Activated T-helper 2 cell treated with anti-CD3 and anti-CD28 coated beads, Interferon-gamma antibody, Interleukin-2, Interleukin-4, amounts not matched to agents 10 μg/mL and 5 μg/mL and 100 μg/mL, durations not matched to agents 14 hours and 24 hours and 36 hours (primary cell): ENCODE measurements around the gene LMTK2. TPM values are rescaled to one million over a fixed set of nuclear protein-coding genes. Genes with fewer than 3 reads are reported as not detected.

Source experiments
- DNase-seq: peaks from one replicate; pipeline ENCODE4 v3.0.0; 2021; ENCODE audit warnings: low spot score
- H3K27ac Mint-ChIP-seq: one replicate; pipeline ENCODE4 v1.8.0; 2021; ENCODE audit warnings: mixed read lengths
- H3K27me3 Mint-ChIP-seq: one replicate; pipeline ENCODE4 v1.8.0; 2021; ENCODE audit warnings: low read depth, mixed read lengths
- H3K36me3 Mint-ChIP-seq: one replicate; pipeline ENCODE4 v1.8.0; 2021; ENCODE audit warnings: low read depth, mixed read lengths
- H3K4me1 Mint-ChIP-seq: one replicate; pipeline ENCODE4 v1.8.0; 2021; ENCODE audit warnings: low read depth, mixed read lengths
- H3K4me3 Mint-ChIP-seq: one replicate; pipeline ENCODE4 v1.8.0; 2021; ENCODE audit warnings: low read depth, mild to moderate bottlenecking, moderate library complexity, mixed read lengths
- H3K9me3 Mint-ChIP-seq: one replicate; pipeline ENCODE4 v1.8.0; 2021; ENCODE audit warnings: mixed read lengths
- intact Hi-C: fragments of 100-400 bp; cut with micrococcal nuclease; formaldehyde crosslinking; loops from one replicate; pipeline ENCODE4 v1.15.1; 2023
- total RNA-seq: library from RNA; stranded (reverse); gene quantifications from 2 replicates; pipeline ENCODE4 v1.2.3, GENCODE V29; 2022

Gene LMTK2
- total RNA-seq, 1 donor from 2014 or later, result 14.7 TPM

DNA sequence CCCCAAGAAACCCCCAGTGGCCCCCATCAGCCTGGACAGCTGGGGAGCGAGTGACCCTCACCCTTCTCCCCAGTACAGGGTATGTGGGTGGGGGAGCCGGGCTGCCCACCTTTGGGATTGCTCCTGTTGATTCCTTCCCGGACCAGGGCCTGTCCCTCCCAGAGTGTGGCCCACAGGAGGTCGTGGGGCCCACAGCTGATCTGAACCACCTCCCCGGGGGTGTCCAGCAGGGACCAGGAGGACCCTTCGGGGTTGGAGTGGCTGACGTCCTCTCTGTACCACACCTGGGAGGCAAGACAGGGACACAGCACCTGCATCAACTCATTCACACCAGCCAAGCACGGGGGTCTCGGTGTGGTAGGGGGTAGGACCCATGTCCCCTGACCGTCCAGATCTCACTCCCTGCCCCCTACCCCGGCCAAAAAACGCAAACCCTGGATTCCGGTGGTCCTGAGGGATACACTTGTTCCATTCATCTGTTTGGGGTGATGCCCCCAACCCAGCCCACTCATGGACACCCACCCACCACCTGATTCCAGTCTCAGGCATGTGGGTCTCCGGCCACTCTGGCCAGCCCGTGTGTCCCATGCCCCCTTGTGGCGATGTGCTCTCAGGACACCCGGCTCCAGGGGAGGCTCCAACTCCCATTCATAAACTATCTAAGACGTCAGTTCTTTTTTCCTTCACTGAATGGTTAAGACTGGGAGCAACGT, 134.5 kb downstream of the LMTK2 start:
- no peak for DNase-seq
- Mint-ChIP-seq H3K36me3 (peaks cover 19% of the 10 kb centered on the region), H3K4me1 (no peaks in the 10 kb centered on the region), H3K27me3 (no peaks in the 10 kb centered on the region), H3K4me3 (no peak overlapping the region), H3K27ac (no peak overlapping the region), H3K9me3 (no peaks in the 10 kb centered on the region)
- intact Hi-C loops, result no loop called here

DNA sequence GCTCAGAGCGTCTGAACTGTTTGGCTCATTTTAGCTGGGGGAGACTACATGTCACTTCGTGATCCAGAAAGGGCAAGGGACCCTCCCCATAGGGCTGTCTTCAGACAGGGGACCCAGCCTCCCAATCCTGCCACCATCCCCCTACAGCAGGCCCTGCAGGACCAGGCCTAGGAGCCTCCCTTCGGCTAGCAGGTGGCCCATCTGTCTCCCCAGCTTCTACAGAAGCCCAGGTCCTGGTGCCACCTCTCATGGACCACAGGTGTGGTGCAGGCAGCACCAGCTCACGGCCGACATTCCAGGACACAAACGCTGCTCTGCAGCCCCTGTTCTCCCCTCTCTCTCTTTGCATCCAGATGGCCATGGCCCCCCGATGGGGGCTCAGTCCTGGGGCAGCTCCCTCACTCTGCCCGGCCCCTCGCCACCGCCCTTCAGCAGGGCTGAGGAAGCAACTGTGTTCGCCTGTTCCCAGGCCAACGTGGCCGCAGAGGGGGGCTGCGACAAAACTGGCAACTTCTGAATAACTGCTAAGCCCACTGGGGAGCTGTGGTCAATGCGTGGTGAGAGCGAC, 135.1 kb downstream of the LMTK2 start:
- H3K4me3 Mint-ChIP-seq, result no peak overlapping the region
- no peak overlapping the region for H3K27ac Mint-ChIP-seq
- peaks cover 19% of the 10 kb centered on the region for H3K36me3 Mint-ChIP-seq
- H3K27me3 Mint-ChIP-seq, result no peaks in the 10 kb centered on the region
- no peak for DNase-seq
- intact Hi-C loops, result no loop called here
- H3K4me1 Mint-ChIP-seq, result no peaks in the 10 kb centered on the region
- no peaks in the 10 kb centered on the region for H3K9me3 Mint-ChIP-seq

DNA sequence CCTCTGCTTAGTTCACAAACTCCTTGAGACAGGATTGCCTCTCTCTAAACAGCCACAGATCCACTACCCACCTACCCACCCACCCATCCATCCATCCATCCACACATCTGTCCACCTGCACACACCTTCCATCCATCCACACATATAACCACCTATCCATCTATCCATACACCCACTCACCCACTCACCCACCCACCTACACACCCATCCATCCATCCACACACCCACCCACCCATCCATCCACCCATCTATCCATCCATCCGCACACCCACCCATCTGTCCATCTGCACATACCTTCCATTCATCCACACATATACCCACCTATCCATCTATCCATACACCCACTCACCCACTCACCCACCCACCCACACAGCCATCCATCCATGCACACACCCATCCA, 135.7 kb downstream of the LMTK2 start:
- Mint-ChIP-seq H3K4me3 (no peak overlapping the region), H3K9me3 (no peaks in the 10 kb centered on the region), H3K36me3 (peaks cover 22% of the 10 kb centered on the region), H3K27me3 (no peaks in the 10 kb centered on the region), H3K27ac (no peak overlapping the region), H3K4me1 (no peaks in the 10 kb centered on the region)
- intact Hi-C loops, result no loop called here
- no peak for DNase-seq

DNA sequence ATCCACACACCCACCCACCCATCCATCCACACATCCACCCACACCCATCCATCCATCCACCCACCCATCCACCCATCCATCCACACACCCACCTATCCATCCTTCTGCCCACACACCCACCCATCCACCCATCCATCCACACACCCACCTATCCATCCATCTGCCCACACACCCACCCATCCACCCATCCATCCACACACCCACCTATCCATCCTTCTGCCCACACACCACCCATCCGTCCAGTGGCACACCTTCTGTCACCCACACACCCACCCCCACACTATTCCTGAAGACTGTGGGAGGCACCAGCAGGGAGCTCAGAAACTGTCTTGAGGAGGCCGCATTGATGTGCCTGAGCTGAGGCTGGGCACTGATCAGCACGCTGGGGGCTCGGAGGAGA, 136.3 kb downstream of the LMTK2 start:
- H3K36me3 Mint-ChIP-seq, result peaks cover 23% of the 10 kb centered on the region
- H3K9me3 Mint-ChIP-seq, result no peaks in the 10 kb centered on the region
- no peak for DNase-seq
- no peak overlapping the region for H3K27ac Mint-ChIP-seq
- intact Hi-C loops, result no loop called here
- peaks cover under 1% of the 10 kb centered on the region for H3K4me1 Mint-ChIP-seq
- no peak overlapping the region for H3K4me3 Mint-ChIP-seq
- H3K27me3 Mint-ChIP-seq, result no peaks in the 10 kb centered on the region

DNA sequence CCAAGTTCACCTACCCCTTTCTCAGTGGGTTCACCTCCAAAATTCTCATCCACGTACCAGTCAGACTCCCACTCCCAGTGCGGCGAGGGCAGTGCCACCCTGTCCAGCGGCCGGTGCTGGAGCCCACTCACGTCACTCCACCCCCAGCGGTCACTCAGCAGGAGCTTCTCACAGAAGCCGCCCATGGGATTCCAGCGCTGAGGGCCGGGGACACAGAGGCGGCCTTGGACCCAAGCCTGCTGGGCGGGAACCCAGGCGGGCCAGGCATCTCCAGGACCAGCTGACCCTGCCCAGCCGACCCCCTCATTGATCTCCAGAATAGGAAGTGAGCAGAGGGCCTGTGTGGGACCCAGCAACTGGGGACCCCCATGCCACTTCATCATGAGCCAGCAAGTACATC, 138.2 kb downstream of the LMTK2 start:
- Mint-ChIP-seq H3K4me3 (no peak overlapping the region), H3K9me3 (no peaks in the 10 kb centered on the region), H3K36me3 (peaks cover 30% of the 10 kb centered on the region), H3K27me3 (no peaks in the 10 kb centered on the region), H3K27ac (no peak overlapping the region), H3K4me1 (peaks cover 10% of the 10 kb centered on the region)
- DNase-seq, result no peak
- intact Hi-C loops, result no loop called here

DNA sequence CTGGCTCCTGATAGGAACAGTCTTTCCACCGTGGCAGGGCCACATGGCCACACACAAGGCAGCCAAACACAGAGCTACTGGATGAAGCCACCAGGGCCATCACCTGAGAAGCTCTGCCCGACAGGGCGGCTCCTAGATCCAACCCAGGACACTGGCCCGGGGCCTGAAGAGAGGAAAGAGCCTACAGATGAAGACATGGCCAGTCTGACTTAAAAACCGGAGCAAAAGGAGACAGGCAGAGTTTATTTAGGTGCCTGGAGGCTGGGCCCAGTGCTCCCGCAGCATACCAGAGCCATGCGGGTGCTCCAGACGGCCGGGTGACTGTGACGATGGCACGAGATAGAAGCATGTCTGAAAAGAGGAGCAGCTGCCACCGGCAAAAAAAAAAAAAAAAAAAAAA, 141.5 kb downstream of the LMTK2 start:
- H3K27me3 Mint-ChIP-seq, result no peaks in the 10 kb centered on the region
- H3K9me3 Mint-ChIP-seq, result no peaks in the 10 kb centered on the region
- H3K4me3 Mint-ChIP-seq, result no peak overlapping the region
- intact Hi-C loops, result no loop called here
- no peak for DNase-seq
- peak overlapping the region; percentile 22 for H3K27ac Mint-ChIP-seq
- peaks cover 25% of the 10 kb centered on the region for H3K4me1 Mint-ChIP-seq
- peaks cover 23% of the 10 kb centered on the region for H3K36me3 Mint-ChIP-seq

DNA sequence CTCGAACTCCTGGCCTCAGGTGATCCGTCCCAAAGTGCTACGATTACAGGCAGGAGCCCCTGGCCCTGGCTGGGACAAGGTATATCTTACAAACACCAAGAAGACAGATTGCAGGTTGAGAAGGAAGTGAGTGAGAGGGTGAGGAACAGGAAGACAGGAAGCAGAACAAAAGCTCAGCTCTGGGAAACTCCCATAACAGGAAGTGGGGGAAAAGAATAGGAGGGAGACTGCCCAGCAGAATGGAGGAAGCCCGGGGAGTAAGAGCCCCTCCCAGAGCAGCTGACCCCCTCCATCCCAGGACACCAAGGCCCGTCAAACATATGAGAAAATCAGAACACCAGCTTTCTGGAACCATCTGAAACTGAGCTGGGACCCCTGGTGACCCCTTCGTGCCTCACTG, 142.4 kb downstream of the LMTK2 start:
- Mint-ChIP-seq H3K36me3 (peaks cover 25% of the 10 kb centered on the region), H3K9me3 (no peaks in the 10 kb centered on the region), H3K4me1 (peaks cover 30% of the 10 kb centered on the region), H3K27ac (peak overlapping the region; percentile 96), H3K4me3 (peak overlapping the region; percentile 38), H3K27me3 (no peaks in the 10 kb centered on the region)
- intact Hi-C loops, result no loop called here
- no peak for DNase-seq

DNA sequence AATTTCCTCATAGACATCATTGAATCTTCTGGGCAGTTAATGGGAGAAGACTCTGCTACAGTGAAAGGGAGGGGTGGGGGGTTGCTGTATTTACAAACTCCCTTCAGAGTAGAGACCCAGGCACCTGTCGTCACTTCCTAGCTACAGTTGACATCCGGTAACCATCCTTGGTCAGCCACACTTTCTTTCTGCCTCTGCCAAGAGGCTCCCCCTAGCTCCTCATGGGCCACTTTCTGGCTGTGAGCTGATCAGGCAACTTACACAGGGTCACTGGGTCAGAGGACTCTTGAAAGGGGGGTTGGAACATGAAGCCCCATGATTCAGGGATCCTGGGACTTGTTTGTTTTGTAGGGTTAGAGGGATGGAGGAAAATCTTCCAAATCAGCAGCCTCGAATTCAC, 144.1 kb downstream of the LMTK2 start:
- Mint-ChIP-seq H3K9me3 (no peaks in the 10 kb centered on the region), H3K36me3 (peaks cover 33% of the 10 kb centered on the region), H3K4me1 (peaks cover 38% of the 10 kb centered on the region), H3K27ac (peak overlapping the region; percentile 96), H3K4me3 (peak overlapping the region; percentile 98), H3K27me3 (no peaks in the 10 kb centered on the region)
- intact Hi-C loops, result loop anchor here (1.0 to 5.0 kb wide), 4 partner anchors 31 to 278 kb away; partner anchors contain the start of genes BRI3 and LMTK2
- DNase-seq, result peak; percentile 47

DNA sequence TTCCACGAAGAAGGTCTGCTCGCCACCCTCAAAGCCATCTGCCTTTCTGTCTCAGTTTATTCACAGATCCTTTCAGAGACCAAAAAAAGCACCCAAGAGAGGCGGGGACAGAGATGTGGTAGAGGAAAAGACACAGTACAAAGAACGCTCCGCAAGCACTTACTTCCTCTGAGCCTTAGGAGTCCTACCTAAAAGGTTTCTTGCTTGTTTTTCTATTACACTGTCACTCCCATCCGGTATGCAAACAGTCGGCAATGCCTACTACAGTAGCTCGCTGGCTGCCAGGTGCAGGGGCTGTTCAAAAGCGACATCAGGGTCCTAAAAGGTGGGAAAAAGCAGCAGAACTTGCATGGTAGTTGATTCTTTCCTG, 144.6 kb downstream of the LMTK2 start:
- Mint-ChIP-seq H3K4me3 (peak overlapping the region; percentile 98), H3K36me3 (peaks cover 33% of the 10 kb centered on the region), H3K27me3 (no peaks in the 10 kb centered on the region), H3K9me3 (no peaks in the 10 kb centered on the region), H3K27ac (peak overlapping the region; percentile 96), H3K4me1 (peaks cover 42% of the 10 kb centered on the region)
- DNase-seq, result peak; percentile 52
- intact Hi-C loops, result loop anchor here (1.0 to 5.0 kb wide), 4 partner anchors 30 to 279 kb away; partner anchors contain the start of genes BRI3 and LMTK2

DNA sequence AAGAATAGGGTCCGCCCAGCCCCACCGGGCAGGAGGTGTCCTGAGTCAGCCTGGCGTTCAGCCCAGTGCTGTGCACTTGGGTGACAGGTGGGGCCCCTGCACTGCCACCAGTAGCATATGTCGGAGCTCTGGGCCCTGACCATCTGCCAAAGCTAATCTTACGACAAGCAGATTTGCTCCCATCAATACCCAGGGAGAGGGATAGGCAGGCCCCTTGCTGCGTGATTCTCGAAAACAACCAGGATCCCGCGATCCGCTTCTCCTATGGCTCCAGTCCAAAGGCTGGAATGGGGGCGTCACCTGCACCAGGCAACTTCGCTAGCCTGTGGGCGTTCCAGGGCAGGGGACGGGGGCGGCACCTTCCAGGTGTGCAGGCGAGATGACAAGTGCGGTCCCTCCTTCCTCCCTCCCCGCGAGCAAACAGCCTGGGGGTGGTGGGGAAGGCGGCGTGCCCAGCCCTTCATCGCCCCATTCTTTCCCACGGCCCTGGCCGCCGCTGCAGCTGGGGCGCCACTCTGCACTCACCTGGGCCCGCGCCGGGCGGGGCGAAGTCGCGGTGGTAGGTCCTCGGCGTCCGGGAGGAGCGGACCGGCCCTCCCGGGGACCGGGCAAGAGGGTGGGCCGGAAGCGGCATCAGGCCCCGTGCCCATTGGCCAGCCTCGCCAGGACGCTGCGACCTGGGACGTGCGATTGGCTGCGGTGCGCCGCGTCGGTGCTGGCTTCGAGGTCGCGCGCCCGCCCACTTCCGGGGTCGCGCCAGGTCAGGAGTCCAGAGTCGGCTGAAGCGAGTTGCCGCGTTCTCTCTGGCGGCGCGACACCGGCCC, 145.2 kb downstream of the LMTK2 start, which contains the start of gene TECPR1:
Gene TECPR1 (minus strand): TSS at position 632 of the 824 bp plus-strand sequence. CDS start 6,086 bp downstream, outside the sequence.
- Mint-ChIP-seq H3K9me3 (no peaks in the 10 kb centered on the region), H3K4me1 (peaks cover 45% of the 10 kb centered on the region), H3K36me3 (peaks cover 36% of the 10 kb centered on the region), H3K27me3 (no peaks in the 10 kb centered on the region), H3K27ac (peak within 1 kb of the TSS; percentile 96), H3K4me3 (peak within 1 kb of the TSS; percentile 98)
- intact Hi-C loops, result loop anchor here (1.0 to 5.0 kb wide), 4 partner anchors 29 to 280 kb away; partner anchors contain the start of genes BRI3 and LMTK2
- peak; percentile 90 for DNase-seq

DNA sequence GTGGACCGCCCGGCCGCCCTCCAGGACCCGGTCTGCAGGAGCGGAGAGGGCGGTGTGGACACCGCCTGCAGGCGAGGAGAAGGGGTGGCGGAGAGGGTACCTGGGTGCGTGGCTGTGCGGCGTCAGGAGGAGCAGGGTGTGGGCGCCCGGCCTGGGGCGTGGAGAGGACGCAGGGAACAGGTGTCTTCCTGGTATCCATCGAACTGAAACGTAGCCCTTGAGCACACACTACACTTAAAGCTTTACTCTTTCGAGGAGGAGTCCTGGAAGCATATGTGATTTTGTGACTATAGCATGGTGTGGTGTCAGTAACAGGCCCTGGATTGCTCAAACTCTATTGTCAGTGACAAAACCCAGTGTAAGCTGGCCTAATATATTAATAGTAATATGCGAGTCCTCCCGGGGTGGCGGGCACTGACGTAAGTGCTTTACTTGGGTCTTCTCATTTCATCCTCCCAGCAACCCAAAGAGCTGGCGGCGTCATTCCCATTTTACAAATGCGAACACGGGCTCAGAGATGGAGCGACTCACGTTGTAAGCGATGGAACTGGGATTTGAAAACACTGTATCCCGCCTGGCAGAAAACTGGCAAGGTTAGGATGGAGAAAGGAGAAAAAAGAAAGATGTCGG, 145.9 kb downstream of the LMTK2 start:
- H3K4me3 Mint-ChIP-seq, result peak overlapping the region; percentile 98
- peak overlapping the region; percentile 91 for H3K27ac Mint-ChIP-seq
- intact Hi-C loops, result loop anchor here (5.0 kb wide), 2 partner anchors 145 to 280 kb away; partner anchors contain the start of gene LMTK2
- no peaks in the 10 kb centered on the region for H3K9me3 Mint-ChIP-seq
- no peaks in the 10 kb centered on the region for H3K27me3 Mint-ChIP-seq
- peaks cover 40% of the 10 kb centered on the region for H3K36me3 Mint-ChIP-seq
- peaks cover 45% of the 10 kb centered on the region for H3K4me1 Mint-ChIP-seq
- no peak for DNase-seq

DNA sequence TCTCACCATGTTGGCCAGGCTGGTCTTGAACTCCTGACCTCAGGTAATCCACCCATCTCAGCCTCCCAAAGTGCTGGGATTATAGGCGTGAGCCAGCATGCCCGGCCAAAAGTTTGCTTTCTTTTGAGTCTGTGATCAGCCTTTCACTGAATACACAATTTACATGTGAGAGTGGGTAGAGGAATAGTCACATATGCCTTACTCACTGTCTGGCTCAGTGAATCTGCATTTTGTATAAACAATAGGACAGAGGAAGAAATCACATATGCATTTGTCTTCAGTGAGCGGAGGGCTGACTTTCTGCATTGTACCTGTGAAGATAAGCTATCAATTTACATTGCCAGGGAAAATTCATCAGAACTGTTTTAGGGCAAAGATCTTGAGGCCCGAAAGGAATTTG, 147.9 kb downstream of the LMTK2 start:
- H3K36me3 Mint-ChIP-seq, result peaks cover 39% of the 10 kb centered on the region
- DNase-seq, result no peak
- no peaks in the 10 kb centered on the region for H3K9me3 Mint-ChIP-seq
- H3K27ac Mint-ChIP-seq, result peak overlapping the region; percentile 89
- H3K4me3 Mint-ChIP-seq, result no peak overlapping the region
- intact Hi-C loops, result loop anchor here (5.0 kb wide), 2 partner anchors 147 to 282 kb away; partner anchors contain the start of gene LMTK2
- no peaks in the 10 kb centered on the region for H3K27me3 Mint-ChIP-seq
- peaks cover 37% of the 10 kb centered on the region for H3K4me1 Mint-ChIP-seq
